GM19238 (cell line): Measurements from ENCODE around the gene TEX14.

ENCODE experiments used
- DNase-seq: peaks from one replicate; pipeline ENCODE4 v3.0.0; 2011; ENCODE audit warnings: low spot score; ENCODE audit not compliant: insufficient read length

Gene TEX14, protein sequence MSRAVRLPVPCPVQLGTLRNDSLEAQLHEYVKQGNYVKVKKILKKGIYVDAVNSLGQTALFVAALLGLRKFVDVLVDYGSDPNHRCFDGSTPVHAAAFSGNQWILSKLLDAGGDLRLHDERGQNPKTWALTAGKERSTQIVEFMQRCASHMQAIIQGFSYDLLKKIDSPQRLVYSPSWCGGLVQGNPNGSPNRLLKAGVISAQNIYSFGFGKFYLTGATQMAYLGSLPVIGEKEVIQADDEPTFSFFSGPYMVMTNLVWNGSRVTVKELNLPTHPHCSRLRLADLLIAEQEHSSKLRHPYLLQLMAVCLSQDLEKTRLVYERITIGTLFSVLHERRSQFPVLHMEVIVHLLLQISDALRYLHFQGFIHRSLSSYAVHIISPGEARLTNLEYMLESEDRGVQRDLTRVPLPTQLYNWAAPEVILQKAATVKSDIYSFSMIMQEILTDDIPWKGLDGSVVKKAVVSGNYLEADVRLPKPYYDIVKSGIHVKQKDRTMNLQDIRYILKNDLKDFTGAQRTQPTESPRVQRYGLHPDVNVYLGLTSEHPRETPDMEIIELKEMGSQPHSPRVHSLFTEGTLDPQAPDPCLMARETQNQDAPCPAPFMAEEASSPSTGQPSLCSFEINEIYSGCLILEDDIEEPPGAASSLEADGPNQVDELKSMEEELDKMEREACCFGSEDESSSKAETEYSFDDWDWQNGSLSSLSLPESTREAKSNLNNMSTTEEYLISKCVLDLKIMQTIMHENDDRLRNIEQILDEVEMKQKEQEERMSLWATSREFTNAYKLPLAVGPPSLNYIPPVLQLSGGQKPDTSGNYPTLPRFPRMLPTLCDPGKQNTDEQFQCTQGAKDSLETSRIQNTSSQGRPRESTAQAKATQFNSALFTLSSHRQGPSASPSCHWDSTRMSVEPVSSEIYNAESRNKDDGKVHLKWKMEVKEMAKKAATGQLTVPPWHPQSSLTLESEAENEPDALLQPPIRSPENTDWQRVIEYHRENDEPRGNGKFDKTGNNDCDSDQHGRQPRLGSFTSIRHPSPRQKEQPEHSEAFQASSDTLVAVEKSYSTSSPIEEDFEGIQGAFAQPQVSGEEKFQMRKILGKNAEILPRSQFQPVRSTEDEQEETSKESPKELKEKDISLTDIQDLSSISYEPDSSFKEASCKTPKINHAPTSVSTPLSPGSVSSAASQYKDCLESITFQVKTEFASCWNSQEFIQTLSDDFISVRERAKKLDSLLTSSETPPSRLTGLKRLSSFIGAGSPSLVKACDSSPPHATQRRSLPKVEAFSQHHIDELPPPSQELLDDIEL (N-terminal part only)

DNA sequence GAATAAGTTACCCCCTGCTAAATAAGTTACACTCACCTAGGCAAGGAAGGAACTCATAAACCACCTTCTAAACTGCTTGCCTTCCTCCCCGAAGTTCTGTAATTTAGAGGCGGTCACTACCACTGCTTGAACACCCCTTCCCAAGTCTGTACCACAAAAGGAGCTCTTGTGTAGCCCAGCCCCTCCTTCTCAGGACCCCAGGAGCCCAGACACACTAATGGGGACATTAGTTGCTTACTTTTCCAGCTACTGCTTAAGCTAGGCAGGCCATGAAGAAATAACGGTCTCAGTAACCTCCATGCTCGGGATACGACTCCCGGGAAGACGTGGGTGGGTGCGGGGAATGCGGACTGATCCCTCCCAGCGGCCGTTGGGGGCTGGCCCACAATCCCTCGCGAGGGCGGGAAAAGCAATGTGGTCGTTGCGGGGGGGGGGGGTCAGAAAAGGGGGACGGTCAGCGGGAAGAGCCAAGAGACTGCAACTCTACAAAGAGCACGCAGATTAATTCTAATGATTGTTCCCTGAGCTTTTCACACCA lies at the start of gene TEX14:
Gene TEX14, minus strand, starts transcription at position 345 of the 538 bp plus-strand sequence. CDS start 40,044 bp downstream, outside the sequence.
- DNase-seq: no peak

DNA sequence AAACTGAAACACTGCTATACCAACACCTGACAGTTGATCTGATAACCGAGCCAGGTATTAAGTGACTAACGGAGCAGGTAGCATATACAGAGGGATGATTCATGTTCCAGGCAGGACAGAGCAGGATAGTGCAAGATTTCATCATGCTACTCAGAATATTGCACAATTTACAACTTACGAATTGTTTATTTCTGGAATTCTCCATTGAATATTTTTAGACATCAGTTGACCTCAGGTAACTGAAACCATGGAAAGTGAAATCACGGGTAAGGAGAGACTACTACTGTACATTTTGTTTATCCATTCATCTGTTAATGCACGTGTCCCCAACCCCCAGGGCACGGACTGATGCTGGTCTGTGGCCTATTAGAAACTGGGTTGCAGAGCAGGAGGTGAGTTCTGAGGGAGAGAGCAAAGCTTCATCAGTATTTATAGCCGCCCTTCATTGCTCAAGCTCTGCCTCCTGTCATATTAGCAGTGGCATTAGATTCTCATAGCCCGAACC lies 49.3 kb upstream of the TEX14 start:
- no peak for DNase-seq

DNA sequence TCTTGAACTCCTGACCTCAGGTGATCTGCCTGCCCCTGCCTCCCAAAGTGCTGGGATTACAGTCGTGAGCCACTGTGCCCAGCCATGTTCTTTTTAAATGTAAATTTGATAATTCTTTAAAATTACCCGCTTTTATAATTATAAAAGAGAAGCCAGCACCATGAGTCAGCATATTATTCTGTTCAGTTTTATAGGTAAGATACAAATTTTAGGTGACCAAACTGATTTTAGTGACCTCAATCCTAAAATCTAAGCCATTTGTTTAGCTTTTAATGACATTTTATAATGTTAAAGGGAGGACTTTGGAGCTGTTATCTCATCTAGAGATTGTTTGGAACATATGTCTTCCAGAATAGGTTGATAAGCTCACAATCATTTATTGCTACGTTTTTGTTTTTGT lies 43.0 kb upstream of the TEX14 start:
- DNase-seq: no peak

DNA sequence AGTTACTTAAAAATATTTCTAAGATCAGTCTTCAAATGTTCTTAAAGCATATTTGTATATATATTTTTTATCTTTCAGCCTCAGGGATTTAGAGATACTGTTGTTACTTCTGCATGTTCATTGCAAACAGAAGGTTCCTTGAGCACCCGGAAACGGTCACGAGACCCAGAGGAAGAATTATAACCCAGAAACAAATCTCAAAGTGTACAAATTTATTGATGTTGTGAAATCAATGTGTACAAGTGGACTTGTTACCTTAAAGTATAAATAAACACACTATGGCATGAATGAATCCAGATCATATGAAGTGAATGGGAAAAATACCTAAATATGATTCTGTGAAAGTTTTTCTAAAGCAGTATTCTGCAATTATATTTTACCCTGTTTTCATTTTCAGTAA lies 42.2 kb upstream of the TEX14 start:
- no peak for DNase-seq

DNA sequence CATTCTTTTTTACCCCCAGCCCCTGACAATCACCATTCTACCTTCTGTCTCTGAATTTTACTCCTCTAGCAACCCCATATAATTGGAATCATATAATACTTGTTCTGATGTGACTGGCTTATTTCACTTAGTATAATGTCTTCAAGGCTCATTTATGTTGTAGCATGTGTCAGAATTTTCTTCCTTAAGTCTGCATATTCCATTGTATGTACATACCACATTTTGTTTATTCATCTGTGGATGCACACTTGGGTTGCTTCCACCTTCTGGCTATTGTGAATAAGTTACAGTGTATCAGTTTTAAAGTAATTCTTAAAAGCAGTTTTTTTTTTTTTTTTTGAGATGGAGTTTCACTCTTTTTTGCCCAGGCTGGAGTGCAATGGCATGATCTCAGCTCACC lies 39.1 kb upstream of the TEX14 start:
- no peak for DNase-seq

DNA sequence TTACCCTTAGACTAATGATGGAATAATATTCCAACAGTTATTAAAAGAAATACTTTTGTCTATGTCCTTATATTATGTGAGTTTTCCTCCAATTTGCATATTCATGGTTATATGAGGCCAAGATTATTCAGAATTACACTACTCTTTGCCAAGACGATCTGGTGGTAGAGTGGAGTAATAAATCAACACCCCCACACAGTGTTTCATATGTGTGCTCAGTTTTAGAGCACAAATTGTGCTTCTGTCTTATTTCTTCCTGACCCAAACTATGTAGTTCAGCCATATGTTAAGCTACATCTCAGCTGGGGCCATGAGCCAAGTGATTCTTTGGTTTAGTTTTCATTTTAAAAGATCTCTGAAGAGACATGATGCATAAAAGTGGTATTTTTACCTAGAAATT lies 37.0 kb upstream of the TEX14 start:
- no peak for DNase-seq

DNA sequence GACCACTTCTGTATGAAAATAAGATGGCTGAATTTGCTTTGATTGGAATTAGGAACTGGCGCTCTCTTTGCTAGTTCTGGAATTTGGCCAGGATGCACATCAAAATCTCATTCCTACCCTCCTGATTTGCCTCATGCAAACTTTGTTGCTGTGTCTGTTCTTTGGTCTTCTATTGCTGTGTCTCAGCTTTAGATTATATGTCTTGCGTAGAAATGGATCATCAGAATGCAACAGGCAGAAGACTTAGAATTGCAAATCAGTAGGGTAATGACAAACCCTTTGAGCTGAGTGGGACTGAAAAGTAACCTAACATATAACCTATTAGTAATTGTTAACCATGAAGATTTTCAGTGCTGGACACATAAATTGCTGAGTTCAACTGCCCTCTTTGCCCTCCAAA lies 30.9 kb upstream of the TEX14 start:
- DNase-seq: no peak

DNA sequence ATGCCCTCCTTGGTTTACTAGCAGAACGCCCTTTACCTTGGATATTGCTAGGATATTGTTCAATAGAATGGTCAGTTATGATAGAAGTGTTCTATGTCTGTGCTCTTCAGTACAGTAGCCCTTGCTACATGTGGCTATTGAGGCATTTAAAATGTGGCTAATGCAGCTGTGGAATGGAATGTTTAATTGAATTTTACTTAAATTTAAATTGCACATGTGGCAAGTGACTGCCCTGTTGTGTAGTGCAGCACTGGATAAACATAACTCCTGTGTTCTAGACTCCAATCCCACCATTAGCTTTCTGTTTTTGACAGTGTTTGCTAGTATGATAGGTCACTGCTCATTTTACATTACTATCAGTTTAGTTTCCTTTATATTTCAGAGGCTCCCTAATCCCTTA lies 30.4 kb upstream of the TEX14 start:
- no peak for DNase-seq

DNA sequence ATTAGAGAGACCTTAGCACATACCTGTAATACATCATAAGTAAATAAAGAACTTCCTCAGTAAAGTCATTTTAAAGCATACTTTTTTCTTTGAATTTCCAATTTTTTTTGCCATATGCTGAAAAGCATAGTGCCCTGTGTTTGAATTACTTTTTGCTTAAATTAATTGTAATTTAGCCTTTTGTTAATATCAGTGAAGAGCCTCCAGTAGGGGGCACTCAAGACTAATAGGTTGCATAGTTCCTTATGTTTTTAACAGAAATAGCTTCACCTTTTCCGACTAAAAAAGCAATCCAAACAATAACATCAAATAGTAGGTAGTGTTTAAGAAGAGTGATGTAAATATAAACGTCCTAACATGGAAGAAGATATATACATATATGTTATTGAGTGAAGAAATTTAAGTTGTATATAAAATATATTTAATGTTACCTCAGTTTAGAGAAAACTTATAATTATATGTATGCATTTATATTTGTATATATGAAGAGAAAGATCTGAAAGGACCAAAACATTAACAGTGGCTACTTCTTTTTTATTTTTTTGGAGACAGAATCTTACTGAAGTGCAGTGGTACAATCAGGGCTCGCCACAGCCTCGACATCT lies 19.2 kb upstream of the TEX14 start:
- DNase-seq: no peak

DNA sequence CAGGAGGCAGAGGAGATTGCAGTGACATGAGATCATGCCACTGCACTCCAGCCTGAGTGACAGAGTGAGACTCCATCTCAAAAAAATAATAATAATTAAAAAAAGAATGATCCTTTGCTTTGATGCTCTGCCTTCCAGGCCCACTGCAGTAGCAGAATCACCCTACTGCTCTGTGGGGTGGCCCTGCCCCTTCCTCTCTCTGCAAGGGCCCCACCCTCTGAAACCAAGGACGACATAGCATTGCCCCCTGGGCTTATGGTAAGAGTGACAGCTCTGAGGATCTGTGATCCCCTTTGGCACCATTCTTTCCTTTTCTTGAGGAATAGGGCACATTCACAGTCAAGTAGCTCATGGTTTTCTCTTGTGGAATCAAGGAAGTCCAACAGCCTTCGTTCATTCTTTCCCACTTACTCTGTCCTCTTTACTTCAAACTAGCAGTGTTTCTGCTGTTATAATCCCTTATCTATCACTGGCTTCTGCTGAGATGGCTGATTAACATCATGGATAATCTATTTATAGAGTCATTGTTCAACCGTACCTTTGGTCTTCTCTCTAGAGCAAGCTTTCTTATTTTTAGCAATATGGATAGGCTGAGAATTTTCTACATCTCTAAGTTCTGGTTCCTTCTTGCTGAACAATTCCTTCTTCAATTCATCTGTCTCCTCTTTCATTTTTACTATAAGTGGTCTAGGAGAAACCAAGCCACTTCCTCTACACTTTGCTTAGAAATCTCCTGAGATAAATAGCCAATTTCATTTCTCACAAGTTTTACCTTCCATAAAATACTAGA lies 14.7 kb upstream of the TEX14 start:
- DNase-seq: no peak

DNA sequence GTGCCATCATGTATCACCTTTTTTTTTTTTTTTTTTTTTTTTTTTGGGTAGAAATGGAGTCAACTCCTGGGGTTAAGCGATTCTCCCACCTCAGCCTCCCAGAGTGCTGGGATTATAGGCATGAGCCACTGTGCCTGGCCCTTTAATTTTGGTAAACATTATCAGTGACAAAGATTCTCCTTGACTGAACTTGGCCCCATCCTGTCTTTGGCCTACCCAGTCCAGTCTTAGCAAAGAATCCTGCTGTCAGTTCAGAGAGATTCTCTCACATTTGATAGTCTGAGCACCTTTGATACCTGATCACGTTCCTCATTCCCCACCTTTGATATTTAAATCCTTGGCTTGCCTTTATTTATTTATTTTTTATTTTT lies 12.1 kb upstream of the TEX14 start:
- no peak for DNase-seq

DNA sequence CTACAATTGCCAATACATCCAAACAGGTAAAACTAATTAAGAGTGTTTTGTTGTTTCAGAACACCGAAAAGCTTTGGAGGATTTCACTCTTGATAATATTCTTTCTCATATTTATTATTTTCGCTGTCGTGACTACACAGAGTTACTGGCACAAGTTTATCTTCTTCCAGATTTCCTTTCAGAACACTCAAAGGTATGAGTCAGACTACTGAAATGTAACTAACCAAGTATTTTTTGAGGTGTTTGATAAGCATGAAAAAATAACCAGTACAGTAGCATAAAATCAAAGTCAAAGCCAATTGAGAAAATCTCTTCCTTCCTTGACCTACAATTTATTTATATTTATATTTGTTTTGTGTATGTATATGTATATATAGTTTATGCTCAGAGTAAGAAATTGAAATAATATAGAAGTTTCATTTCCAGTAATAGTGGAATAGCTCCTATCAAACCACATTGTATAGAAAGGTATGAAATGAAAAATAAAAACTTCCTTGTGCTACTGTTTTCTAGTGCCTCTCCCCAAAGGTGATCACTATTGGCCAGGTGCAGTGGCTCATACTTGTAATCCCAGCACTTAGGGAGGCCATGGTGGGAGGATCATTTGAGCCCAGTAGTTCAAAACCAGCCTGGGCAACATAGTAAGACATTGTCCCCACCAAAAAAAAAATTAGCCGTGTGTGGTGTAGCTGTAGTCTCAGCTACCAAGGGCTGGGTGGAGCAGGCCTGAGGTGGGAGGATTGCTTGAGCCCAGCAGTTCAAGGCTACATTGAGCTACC lies 11.5 kb upstream of the TEX14 start:
- DNase-seq: no peak

DNA sequence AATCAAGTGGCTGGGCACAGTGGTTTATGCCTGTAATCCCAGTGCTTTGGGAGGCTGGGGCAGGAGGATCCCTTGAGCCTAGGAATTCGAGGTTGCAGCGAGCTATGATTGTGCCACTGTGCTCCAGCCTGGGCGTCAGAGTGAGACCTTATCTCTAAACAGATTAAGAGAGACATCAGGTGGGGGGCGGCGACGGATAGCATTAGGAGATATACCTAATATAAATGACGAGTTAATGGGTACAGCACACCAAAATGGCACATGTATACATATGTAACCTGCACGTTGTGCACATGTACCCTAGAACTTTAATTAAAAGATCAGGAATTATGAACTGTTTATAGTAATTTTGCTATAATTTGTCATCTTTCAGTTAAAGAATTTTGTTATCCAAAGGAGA lies 10.9 kb upstream of the TEX14 start:
- no peak for DNase-seq

DNA sequence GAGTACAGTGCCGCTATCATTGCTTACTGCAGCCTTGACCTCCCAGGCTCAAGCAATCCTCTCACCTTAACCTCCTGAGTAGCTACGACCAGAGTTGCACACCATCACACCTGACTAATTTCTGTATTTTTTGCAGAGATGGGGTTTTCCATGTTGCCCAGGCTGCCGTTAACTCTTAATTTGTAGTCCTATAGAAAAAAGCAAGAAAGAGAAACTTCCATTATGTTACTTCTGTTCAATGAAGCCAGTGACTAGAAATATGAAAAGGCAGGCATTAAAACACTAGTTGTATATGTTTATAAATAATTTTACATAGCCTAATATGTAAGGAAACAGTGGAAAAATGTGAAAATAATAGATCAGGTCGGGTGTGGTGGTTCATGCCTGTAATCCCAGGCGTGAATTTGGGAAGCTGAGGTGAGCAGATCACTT lies 10.2 kb upstream of the TEX14 start:
- no peak for DNase-seq

DNA sequence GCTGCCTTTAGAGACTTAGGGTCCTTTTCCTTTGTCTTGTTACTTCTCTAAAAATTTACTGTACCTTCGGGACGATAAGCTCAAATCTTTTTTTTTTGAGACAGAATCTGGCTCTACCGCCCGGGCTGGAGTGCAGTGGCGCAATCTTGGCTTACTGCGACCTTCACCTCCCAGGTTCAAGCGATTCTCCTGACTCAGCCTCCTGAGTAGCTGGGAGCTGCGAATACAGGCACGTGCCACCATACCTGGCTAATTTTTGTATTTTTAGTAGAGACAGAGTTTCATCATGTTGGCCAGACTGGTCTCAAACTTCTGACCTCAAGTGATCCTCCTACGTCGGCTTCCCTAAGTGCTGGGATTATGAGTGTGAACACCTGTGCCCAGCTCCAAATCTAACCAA lies 7.9 kb upstream of the TEX14 start:
- DNase-seq: no peak

DNA sequence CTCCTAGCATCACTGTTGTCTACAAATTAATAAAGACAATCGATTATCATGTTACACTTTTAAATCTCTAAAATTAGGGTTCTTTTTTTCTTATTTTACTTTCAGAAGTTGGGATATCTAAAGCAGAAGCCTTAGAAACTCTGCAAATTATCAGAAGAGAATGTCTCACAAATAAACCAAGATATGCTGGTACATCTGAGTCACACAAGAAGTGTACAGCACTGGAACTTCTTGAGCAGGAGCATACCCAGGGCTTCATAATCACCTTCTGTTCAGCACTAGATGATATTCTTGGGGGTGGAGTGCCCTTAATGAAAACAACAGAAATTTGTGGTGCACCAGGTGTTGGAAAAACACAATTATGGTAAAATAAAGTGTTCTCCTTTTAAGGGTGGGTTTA lies 3.0 kb upstream of the TEX14 start:
- DNase-seq: no peak

DNA sequence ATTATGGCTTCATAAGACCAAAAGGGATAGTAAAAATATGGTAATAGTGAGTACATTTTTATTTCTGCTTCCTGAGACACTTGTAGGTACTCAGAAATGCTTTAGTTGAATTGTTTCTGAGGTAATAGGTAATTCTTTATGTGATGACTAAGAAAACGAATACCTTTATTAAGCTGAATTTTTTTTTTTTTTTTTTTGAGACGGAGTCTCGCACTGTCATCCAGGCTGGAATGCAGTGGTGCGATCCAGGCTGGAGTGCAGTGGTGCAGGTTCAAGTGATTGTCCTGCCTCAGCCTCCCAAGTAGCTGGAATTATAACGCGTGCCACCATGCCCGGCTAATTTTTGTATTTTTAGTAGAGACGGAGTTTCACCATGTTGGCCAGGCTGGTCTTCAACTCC lies 2.5 kb upstream of the TEX14 start:
- DNase-seq: no peak

DNA sequence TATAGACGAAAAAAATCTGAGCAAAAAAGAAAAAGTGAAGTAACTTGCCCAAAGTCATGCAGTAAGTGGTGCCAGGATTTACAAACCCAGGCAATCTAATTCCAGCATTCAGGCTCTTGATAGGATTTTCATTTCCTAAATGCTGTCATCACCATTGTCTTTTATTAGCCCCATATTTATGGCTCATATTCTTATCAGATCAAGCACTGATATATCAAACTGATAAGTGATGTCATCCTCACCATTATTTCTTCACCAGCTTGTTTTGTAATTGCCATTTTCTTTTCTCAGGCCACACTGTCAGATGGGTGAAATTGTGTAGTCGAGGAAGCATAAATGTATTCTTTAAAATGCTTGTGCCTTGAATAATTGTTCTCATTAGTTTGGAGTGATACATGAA lies 1.9 kb upstream of the TEX14 start:
- no peak for DNase-seq

DNA sequence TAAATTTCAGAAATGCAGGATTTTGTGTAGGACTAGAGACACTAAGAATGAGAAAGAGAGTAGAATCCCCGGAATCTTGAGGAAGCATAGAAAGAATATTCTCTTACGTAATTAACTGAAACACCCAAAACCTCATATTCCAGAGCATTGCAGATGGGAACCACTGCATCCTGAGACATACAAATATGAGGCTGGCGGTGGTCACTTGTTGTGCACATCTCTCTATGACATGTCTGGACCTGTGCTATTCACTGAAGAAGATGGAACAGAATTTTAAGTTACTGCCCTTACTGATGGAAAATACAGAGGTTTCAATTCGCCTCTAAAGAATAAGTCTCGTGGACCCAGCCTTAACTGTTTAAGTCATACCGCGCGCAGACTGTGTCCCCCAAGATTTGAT lies 1.4 kb upstream of the TEX14 start:
- DNase-seq: no peak
